LNCAP (cell line): ENCODE measurements around the gene DAB1.

Experiments
- CTCF ChIP-seq: fragments of 450-650 bp; IDR thresholded peaks from 2 replicates; pipeline ENCODE4 v1.5.1; 2017; ENCODE audit warnings: mild to moderate bottlenecking

Gene DAB1

GRCh38 chr1:57036641-57037579 is 386.9 kb downstream of the DAB1 start:
- no peak for TF ChIP-seq CTCF

GRCh38 chr1:57034713-57035112 is 389.1 kb downstream of the DAB1 start:
- no peak for TF ChIP-seq CTCF

DNA sequence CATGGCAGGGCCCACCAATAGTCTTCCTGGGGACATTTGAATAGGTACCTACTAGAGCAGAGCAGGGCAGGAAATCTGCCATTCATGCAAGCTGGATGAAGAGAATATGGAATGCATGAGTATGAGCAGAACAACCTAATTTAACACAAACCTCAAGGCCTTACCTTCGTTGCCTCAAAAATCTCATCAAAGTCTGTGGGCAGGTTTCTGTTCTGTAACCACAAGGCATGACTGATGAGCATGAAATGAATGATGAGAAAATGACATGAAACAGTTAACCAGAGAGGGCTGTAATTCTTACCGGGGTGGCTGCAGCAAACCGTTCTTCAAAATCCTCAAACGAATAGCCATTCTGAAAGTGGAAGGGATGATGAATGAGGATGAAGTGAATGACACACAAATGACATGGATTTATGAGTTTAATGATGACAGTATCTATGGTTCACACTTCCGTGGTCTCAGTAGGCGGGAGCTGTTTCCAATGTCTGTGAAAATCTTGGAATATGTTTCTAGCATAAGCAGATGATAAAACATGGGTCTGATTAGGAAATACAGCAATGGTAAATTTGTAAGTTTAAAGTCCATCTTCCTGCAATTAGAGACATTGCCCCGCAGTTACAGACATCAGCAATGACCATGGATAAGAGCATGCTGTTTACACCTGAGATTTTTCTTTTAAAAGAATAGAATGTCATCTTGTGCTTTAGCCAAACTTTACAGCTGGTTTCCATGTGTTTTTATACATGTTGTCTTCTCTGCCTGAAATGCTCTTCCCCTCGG is 390.4 kb downstream of the DAB1 start:
- no peak for TF ChIP-seq CTCF

DNA sequence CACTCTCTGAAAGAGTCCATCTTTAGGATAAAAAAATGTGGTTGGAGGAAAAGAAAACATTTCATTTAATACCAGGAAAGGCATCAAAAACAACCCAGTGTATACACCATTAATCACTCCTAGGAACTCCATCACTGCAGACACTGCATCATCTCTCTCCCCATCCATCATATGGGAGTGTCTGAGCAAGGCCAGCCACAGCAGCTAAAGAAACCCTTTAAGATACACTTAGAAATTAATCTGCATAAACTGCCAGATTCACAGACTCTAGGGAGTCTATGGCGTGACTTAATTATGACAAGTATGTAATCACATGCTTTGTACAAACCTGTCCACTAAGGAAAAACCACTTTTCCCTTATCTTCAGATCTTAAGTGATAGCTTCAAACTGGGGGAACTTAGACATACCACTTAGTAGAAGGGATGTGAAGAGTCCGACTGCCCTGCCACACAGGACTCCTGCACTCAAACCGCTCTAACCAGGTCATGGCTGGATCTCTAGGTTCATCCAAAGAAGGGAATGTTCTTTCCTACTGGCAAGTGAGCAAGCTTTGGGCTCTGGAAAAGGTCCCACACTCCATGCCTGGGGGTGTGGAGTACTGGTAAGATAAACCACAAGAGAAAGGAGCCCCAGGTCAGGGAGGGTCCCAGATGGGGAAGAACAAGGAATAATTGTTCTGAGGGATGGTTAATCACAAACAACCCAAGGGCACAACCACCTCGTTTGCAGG is 397.1 kb downstream of the DAB1 start:
- TF ChIP-seq CTCF = no peak

GRCh38 chr1:57024855-57025254 is 399.0 kb downstream of the DAB1 start:
- no peak for TF ChIP-seq CTCF

DNA sequence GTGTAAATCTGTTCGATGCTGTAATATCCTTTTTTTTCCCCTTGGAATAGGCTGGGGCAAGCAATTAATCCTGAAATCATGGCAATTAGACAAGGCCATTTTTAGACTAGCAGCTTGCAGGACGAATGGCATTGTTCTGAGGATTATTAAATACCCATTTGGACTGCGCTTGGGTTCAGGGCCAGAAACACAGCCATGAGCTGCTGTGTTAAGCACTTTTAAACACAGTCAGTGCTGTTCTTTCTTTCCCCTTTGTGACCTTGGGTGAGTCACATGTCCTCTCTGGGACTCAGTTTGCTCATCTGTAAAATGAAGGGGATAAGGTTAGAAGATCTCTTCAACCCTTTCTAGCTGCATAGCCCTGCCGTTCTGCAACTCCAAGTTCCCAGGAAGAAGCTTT is 399.4 kb downstream of the DAB1 start:
- no peak for TF ChIP-seq CTCF

- TF ChIP-seq CTCF = no peak
Measured at GRCh38 chr1:57020216-57020615, 403.6 kb downstream of the DAB1 start.
